RCC 7860 (cell line): ENCODE data around the gene CEP128.

Experiments used
- DNase-seq: peaks from one replicate; pipeline ENCODE4 v3.0.0-alpha.2; 2015; ENCODE audit warnings: low spot score
- FAIRE-seq: peaks from 2 replicates; lab custom pipeline; 2012; peaks lifted over from hg19 to GRCh38; lab: Jason Lieb, UNC

The CEP128 gene

DNA sequence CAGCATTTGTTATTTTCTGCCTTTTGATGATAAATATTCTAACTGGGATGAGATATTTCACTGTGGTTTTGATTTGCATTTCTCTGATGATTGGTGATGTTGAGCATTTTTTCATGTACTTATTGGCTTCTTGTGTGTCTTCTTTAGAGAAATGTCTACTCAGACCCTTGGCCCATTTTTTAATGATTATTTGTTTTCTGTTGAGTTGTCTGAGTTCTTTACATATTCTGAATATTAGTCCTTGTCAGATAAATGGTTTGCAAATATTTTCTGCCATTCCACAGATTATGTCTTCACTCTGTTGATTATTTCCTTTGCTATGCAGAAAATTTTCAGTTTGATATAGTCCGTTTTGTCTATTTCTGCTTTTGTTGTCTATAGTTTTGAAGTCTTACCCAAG lies 317.0 kb downstream of the CEP128 start:
- DNase-seq (no peak), FAIRE-seq (no peak)

DNA sequence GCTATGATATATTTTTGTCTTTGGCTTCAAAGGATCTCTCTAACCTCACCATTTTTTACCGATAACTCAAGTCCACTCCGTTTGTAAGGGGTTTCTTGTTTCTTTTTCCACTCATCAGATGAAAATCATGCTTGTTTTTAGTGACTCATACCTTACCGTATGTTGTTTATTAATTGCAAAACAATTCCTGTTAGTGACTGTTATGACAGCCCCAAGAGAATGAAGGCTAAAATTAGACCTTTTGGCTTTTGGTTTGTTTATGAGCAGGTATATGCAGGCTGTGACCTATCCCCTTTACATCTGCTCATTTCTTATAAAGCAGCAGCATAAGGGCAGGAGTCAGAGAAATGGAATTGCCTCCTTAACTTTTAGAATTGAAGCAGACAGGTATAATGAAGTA lies 319.8 kb downstream of the CEP128 start:
- DNase-seq (no peak), FAIRE-seq (no peak)

DNA sequence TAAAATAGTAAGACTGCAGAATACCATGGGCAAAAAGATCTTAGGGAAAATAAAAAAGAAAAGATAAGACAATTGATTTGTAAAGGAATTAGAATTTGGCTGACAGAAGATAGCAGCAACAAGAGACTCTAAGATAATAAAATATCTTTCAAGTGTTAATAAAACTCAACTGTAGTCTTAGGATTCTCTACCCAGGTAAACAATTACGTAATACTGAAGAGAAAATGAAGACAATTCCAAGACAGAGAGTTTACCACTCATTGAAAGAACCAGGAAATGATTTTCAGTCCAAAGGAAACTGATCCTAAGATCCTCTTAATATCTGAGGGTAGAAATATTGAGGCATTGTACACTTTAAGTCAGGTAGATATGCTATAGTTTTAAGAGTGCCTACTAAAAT lies 321.1 kb downstream of the CEP128 start:
- DNase-seq (no peak), FAIRE-seq (no peak)

DNA sequence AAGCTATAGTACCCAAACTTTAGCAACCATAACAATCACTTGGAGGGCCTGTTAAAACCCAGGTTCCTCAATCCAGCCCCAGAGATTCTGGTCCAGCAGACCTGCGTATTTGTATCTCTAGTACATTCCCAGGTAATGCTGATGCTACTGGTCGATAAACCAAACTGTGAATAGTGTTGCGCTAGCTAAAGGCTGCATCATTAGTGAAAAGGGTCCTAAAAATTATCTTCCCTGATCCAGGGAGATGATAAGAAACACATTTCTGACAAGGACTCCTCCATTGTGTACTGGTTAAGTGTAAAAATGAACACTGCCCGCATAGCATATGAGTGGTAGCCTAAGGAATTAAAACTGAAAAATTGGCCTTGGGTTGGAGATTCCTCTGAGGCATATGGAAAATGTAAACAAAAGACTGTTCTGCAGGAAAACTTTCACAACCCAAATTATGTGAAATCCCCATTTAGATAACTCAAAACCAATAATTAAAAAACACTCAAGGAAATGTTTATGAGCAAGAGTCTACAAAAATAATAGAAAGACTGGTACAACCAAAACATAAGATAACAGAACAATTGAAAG lies 322.7 kb downstream of the CEP128 start:
- FAIRE-seq (no peak), DNase-seq (no peak)

DNA sequence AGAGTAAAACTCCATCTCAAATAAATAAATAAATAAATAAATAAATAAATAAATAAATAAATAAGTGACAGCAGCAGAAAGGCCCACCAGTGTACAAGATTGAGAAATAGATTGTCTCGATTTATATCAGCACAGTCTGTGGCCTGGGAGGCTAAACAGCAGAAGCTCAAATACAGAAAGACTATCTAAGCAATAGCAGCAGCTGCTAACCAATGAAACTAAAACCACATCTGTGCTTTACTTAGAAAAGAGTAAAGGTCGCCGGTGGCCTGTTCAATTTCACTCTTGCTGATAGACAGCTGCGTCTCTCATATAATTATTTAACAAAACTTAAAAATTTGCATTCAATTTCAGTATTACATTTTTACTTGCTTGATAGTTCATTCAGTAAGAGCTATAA lies 325.7 kb downstream of the CEP128 start:
- DNase-seq (no peak), FAIRE-seq (no peak)

DNA sequence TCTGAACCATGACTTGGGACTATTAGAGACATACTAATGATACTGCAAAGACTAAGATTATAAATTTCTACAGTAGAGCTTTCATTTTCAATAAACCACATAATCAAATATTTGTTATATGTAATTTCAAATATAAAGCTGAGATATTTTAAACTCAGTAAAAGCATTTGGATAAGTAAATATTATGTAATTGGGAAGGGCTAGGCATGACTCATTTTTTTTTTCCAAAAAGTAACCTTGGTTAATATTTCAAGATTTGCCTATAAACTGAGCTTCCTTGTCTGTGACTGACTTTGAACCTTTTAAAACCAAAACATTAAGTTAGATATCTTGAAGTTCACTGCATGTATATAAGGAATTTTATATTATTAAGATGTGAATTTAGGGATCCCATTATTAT lies 332.5 kb downstream of the CEP128 start:
- DNase-seq (no peak), FAIRE-seq (no peak)

DNA sequence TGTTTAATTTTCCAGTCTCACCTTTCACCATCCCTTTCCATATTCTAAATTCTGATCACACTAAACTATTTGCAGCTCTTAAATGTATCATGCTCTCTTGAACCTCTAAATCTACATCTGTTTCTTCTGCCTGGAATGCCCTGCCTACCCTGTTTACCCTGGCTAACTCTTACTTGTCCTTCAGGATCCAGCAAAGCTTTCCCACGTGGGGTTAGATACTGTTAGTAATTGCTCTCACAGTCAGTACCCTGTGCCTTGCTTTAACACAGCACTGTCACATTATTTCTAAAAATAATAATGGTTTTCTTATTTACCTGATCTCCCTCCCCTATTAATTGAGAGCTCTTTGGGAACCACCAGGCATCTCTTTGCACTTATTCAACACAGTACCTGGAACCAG lies 333.0 kb downstream of the CEP128 start:
- no peak for FAIRE-seq
- DNase-seq: no peak

DNA sequence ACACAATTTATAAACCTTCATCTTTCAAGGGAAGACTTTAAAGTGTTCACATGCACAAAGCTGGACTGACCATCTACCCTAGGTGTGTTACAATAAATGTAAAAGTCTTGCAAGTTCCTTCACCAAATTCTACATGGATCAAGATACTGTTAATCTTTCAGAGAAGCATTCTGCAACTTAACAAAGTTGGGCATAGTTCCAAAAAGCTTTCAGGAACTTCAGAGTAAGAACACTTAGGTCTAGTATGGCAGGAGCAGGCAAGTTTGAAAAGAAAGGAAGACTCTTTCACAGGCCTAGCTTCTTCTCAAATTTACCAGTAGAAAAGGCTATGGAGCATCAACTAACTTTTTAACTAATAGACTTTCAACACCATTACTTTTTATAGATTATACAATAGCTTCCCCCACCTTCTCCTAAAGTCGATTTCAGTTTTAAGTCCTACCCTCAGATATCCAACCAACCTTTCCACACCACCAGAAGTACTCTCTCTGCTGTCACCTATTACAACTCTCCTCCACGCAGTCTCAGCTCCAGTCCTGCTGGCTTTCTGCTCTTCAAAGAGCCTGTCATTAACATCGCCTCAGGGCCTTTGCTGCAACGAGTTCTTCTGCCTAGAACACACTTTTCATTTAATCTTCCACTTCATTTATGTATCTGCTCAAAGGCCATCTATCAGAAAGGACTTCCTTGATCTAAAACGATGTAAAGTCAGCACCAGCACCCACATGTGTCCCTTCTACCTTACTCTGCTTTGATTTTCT lies 333.9 kb downstream of the CEP128 start:
- DNase-seq (no peak), FAIRE-seq (no peak)

DNA sequence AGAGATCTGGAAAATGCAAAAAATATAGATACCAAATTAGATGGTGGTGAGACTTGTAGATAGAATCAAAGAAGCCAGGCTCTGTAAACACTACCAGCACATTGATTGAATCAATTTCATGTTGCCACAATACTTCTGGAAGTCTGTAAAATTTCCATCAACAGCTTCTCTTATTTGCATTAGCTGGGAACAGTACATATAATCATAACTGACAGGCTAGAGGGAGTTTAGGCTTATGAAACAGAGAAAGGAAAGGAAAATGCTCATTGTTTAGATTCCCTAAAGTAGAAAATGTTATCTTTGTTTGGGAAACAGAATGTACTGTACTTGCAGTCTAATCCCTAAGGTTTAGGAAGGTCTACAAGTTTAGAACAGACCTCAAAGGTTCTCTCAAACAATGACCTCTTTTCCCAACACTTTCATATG lies 335.2 kb downstream of the CEP128 start:
- DNase-seq (no peak), FAIRE-seq (no peak)

DNA sequence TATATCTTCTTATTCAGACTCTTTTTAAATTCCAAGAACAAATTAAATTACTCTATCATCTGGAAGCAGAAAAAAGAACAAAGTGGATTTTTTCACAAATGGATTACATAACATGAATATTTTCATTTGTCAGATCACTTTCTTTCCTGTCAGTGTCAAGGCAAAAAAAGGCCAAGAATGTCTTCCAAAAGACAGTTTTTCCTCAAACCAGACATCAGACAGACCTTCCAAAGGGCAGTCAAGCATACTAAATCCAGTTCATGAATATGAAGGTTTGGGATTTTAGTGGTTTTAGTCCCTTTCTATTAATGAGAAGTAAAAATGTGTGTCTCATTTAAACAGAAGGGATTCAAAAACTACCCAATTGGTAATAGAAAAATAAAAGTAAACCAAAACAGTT lies 336.0 kb downstream of the CEP128 start:
- DNase-seq (no peak), FAIRE-seq (no peak)

DNA sequence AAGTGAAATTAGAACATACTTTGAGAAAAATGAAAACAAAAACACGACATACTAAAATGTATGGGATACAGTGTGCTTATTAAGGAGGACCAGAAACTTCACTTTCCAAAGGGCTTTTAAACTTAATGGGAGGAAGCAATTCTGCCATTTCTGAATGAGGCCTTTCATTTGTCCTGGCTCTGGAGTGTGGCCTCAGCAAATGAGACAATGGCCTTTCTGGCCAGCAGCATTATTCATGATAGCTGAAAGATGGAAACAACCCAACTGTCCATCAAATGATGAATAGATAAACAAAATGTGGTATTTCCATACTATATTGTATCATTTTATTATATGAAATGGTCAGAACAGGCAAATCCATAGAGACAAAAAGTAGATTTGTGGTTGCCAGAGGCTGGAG lies 338.6 kb downstream of the CEP128 start:
- DNase-seq: no peak

DNA sequence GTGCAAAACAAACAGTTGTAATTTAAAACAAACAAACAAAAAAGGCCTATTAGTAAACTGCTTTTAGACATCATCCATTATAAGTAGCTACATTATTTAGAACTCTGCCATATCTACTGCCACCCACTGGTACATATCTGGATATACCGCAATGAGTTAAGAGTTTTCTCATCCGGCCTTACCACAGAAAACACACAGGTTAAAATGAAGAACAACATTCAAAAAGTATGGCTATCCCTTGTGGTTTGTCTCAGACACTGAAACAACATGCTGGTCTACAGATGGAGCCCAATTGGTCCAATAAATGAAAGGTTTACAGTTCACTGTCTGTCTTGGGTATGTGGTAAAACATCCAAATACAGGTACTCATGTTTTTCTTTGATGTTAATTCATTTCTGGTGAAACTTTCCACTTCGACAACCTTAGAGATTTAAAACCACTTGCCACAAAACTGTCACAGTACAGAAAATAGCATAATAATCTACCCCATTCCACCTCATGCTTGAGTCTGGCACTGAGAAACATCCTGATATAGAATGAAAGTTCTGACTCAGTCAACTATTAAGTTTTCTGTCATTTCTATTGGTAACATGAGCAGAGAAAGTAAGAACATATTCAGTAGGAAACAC lies 354.3 kb downstream of the CEP128 start:
- FAIRE-seq: no peak
- DNase-seq: peak; percentile 17

More for the DNA sequence above, 338.6 kb downstream of the CEP128 start:
- no peak for FAIRE-seq

DNA sequence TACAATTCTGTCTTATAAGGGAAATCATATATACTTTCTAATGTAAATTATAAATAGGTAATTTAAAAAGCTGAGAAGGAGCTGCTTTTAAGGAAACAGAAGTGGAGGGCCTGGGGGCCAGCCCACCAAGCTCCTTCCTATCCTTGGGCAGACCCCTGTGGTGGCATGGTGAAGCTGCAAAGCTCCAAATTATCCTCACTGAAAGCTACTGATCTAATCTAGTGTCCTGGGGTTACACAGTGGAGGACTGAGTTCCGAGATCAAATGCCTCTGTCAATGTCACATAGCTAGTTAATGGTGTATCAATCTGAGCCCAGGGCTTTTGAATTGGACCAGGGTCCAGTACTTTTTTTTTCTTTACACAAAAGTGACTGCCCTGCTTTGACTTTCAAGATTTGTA lies 355.4 kb downstream of the CEP128 start:
- DNase-seq: no peak
- no peak for FAIRE-seq

DNA sequence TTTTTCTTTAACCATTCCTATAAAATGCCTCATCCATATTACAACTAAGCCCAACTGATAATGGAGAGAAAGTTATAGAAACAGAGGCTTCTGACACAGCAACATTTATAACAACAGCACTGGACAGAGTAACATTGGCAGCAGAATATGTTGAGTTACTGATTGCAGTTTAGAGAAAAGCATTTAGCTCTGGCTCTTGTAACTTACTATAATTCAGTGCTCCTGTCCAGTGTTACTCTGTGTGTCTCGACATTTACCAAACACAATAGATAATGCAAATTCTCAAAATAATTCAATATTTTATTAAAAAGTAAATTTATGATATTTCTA lies 356.1 kb downstream of the CEP128 start:
- DNase-seq: no peak
- no peak for FAIRE-seq

DNA sequence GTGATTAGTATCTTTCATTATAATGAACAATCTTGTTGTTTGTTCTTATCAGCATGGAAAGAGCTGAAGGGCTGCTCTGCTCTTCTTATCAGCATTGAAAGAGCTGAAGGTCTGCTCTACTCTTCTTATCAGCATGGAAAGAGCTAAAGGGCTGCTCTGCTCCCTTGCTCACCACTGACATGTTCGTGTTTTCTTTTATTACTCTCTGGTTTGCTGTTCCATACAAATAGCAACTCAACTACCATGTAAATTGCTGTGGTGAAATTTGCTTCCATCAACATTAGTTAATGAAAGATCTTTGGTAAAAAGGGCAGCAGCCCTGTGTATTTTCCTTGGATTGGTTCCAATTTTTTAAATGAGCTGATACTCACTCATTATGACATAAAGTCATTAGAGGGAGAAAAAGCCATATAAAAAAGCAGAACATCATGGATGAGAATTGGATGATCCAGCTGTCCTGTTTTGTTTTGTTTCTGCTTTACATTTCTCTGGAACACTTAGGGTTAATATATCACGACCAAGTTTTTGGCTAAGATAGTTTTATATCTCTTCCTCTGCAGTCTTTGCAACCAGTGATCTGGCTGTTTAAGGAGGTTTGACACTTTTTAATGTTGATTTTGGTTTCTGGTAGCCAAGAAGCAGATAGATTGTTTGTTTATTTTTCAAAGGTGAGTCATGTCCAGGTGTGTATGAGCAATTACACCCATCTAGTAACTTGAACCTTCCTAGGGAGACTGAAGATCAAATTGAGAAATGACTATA lies 356.6 kb downstream of the CEP128 start:
- FAIRE-seq: no peak
- no peak for DNase-seq

DNA sequence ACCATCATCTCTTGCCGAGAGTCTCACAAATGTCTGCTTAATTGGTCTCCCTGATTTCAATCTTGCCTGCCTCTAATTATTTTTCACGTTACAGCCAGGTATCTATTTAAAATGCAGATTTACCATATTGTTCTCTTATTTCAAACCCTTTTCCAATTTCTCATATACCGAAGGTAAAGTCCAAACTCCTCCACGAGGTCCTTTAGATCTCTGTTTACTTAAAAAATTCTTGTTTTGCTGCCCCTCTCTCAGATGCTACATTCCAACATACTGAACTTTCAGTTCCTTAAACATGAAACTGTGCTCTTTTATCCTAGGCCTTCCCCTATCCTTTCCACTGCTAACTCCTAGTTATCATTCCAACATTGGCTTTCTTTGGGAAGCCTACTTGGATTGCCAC lies 363.9 kb downstream of the CEP128 start:
- FAIRE-seq: no peak
- no peak for DNase-seq

DNA sequence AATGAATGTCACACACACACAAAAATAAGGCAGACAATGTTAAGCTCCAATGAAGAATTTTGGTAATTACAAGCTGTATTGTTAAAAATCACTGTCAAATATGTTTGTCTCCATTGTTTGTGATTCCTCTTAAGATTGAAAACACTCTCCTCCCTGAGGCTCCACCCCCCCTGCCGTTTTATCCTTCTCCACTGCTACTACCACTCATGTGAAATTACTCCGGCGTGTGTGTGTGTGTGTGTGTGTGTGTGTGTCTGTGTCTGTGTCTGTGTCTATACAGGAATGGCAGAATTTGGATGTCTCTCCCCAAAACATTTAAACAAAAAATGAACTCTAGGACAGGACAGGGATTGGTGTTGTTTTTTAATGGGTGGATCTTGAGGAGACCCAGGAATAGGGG lies 365.1 kb downstream of the CEP128 start:
- no peak for FAIRE-seq
- DNase-seq: no peak

DNA sequence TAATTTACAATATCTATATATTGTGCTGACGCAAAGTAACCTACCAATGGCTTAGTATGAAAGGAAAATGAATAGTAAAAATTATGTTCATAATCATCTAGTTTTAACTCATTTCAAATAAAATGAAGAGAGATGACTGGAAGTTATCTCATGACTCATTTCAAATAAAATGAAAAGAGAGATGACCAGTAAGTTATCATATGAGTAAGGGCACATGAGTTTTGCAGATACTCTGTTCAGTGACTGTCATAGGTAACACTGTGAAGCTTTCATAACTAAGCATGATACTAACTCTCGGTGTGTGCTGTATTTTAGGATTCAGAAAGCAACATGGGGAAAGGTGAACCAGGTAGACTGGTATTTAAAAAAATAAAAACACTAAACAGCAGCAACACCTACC lies 365.8 kb downstream of the CEP128 start:
- DNase-seq: no peak
- FAIRE-seq: no peak

DNA sequence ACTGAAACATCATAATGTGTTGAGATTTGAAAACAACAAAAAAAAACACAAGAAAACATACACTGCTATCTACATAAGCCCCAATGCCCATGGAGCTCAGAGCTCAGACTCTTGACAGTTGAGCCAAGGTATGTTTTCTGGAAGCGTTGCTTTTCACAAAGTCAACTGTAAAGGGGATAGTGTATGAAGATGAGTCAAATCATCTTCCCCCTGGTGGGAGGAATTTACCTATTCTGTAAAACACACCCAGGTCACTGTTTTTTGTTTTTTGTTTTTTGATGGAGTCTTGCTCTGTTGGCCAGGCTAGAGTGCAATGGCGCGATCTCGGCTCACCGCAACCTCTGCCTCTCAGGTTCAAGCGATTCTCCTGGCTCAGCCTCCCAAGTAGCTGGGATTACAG lies 368.9 kb downstream of the CEP128 start:
- FAIRE-seq: no peak
- no peak for DNase-seq

DNA sequence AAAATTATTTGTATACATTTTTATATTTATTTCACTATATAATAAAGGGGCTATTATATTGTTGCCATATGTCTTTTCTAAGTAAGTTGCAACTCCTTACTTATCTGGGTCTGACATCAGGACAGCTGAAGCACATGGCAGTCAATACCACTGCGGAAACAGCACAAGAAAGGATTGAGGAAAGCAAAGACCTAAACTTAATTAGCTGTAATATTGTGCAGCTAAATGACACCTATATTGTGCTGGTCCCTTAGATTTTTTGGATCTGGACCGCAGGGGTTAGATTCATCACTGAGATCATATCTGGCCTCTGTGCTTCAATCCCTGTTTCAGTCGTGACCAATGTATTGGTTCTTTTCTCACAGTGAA lies 370.6 kb downstream of the CEP128 start:
- FAIRE-seq: no peak

DNA sequence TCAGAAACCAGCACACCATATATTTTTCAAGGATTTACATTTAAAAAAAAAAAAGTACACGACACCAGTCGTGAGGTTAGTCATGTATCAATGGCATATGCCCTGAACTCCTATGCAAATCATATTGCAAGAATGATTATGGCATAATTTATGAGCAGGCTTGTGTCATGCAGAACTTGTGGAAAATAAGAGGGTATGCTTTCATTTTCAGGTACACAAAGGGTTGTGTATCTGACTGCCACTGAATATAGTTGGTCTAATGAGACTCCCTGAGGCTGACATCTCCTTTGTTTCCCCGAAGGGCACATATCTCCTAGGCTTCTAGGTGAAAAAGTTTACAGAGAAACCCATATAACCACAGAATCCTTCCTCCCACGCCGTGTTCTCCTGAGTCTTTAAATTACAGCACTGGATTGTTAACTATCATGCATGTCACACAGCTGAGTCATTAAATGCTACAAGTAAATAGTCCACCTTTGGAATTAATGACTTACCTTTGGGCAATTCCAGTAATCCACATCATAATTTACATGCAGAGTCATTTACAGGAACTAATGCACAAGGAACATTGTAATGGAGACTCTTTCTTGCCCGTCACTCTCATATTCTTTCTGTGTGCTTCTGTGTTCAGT lies 373.5 kb downstream of the CEP128 start:
- peak; percentile 77 for FAIRE-seq
- peak; percentile 72 for DNase-seq

More for the DNA sequence above, 370.6 kb downstream of the CEP128 start:
- DNase-seq: no peak
